Inferior parietal cortex (tissue), 1 donor: ENCODE measurements around the gene BRF1.

Source experiments
- DNase-seq: peaks from one replicate; pipeline ENCODE4 v3.0.0-alpha.2; 2016; ENCODE audit errors: extremely low spot score

BRF1 gene

GRCh38 chr14:105193916-105194782, 106.7 kb downstream of the BRF1 start:
- DNase-seq = no peak

- no peak for DNase-seq
Measured at GRCh38 chr14:105192866-105193731, 107.7 kb downstream of the BRF1 start.

DNA sequence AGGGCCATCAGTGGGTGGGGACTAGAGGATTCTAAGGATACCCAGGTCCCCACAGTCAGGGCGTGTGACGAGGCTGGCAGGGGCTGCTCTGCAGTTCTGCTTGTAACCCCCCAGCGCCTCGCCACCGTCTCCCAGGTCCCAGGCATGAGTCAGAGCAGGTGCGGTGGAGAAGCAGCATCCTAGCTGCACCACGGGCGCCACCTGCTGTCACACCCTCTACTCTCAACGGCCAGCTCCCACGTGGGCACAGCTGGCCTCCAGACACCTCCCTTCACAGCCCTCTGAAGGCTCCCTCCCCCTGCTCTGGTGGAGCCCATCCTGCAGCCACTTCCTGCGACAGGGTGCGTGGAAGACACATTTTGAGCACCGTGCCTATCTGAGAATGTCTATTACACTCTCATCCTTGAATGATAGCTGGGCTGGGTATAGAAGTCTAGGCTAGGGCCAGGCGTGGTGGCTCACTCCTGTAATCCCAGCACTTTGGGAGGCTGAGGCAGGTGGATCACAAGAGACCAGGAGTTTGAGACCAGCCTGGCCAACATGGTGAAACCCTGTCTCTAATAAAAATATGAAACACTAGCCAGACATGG, 112.8 kb downstream of the BRF1 start:
- DNase-seq = no peak

- no peak for DNase-seq
Measured at GRCh38 chr14:105187116-105187515, 113.7 kb downstream of the BRF1 start.

- DNase-seq = no peak
Measured at GRCh38 chr14:105185973-105186372, 114.8 kb downstream of the BRF1 start.

DNA sequence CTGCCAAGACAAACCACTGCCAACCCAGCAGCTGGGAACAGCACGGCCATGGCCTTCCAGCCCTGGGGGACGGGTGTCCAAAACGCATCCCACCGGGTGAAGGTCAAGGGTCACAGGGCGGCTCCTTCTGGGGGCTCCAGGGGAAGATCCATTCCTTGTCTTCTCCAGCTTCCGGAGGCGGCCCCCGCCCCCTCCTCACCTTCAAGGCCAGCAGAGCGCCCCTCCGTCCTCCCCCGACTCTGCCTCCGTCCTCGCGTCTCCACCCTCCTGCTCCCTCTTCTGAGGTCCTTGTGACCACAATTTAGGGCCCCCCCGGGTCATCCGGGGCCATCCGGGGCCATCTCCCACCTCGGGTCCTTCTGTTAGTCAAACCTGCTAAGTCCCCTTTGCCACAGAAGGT, 115.8 kb downstream of the BRF1 start:
- DNase-seq = no peak

GRCh38 chr14:105184461-105184860, 116.3 kb downstream of the BRF1 start:
- no peak for DNase-seq

DNA sequence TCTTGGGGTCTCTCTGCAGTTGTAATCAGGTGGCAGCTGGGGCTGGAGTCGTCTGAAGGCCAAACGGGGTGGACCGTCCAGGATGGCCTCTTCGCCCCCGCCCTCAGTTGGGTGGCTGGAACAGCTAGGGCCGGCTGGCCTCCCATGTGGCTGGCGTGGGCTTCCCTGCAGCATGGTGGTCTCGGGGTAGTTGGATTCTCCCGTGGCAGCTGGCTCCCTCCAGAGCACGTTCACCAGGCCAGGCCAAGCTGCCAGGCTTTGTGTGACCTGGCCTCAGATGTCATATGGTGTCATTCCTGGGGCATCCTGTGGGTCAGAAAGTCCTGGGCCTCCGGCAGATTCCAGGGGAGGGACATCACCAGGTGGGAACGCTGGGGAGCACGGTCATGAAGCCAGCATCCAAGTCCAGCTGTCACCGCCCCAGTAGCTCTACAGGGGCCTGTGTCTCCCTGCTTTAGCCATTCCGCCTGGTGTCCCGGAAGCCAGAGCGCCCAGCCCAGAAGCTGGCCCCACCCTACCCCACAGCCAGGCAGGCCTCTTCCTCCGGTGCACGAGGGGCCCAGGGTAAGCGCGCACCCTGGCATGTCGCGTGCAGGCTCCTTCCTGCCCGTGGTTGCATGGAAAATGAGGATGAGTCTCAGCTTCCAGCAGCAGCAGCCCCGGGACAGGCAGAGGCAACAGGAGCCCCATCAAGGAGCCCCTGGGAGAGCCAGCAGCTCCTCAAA, 118.3 kb downstream of the BRF1 start:
- DNase-seq = no peak

DNA sequence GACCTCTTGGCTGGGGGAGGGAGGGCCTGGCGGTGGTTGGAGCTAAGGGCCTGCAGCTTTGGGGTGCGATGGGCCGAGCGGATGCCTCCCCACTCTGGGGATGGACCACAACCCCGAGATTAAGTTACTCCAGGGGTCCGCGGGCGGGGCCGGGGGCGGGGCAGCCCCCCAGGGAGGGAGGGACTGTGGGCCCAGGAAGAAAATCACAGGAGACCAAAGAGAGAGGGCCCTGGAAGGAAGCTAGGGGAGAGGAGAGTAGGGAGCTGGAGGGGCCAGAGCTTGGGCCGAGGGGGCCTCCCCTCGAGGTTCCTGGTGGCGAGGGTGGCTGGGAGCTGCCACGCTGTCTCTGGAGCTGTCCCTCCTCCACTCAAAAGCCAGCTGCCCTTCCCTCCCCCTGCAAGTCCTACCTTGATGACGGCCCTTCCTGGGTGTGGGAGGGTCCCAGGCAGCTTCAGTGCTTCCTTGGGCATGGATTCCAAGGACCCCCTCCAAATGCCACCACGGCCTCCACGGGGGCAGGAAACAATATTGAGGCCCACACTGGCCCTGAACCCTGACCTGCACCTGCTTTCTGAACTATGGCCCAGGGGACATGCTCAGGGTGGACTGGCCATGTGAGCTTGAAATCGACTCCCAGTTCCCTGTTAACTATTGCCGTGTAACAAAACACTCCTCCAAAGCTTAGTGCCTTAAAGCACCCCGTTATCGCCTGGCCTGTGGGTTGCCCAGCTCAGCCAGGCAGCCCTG, 119.1 kb downstream of the BRF1 start:
- no peak for DNase-seq

DNA sequence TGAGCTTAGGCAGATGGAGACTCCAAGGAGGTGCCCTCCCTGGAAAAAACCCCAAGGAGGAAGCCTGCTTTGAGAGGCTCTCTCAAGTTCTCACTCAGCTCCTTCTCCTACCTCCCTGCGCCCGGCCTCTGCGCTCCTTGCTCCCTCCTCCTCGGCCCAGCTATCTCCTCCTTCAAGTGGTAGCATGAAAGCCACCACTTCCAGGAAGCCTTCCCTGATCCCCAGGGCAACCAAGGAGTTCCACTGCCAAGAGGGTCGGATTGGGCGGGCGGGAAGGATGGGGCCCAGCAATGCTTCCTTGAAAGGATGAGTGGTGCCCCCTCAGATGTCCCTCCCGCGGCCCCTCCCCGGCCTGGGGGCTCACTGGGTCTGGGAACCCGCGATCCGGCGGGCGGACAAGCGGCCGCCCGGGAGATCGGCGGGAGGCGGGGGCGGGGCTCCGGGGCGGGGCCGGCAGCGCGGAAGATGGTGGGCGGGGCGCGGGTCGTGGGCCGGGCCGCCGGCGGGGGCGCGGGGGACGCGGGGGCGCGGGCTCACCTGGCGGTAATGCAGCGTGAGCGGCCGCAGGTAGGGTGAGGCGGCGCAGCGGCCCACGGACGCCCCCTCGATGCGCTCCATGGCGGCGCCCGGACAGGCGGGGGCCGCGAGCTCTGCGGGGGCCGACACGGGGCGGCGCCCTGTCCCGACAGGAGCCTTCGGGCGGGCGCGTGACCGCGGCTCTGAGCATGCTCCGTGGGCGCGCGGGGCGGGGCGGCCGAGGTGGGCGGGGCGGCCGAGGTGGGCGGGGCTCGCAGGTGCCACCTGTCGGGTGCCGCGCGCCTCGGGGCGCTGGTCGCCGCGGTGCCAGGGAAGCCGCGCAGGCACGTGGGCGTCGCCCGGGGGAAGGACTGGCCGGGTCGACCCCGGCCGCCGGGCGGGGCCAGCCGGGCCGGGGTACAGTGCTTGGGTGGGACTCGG, 119.9 kb downstream of the BRF1 start, which contains the start of gene NUDT14:
NUDT14 (minus strand) TSS at position 721 of the 957 bp plus-strand sequence; CDS start at position 618, 103 bp downstream.
- no peak for DNase-seq

- no peak for DNase-seq
Measured at GRCh38 chr14:105179191-105179590, 121.6 kb downstream of the BRF1 start.

DNA sequence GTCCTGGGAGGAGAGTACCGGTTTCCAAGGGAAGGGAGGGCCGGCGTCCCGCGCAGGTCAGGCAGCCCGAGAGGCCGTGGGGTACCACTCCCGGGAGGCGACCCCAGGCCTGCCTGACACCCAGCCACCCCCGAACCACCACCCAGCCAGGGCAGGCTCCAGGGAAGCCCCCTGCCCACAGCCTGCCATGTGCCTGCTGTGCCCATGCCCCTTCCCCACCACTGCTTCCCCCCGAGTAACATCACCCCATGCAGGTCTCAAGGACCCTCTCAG, 122.0 kb downstream of the BRF1 start:
- DNase-seq = no peak

GRCh38 chr14:105178069-105178867, 122.5 kb downstream of the BRF1 start:
- no peak for DNase-seq

DNA sequence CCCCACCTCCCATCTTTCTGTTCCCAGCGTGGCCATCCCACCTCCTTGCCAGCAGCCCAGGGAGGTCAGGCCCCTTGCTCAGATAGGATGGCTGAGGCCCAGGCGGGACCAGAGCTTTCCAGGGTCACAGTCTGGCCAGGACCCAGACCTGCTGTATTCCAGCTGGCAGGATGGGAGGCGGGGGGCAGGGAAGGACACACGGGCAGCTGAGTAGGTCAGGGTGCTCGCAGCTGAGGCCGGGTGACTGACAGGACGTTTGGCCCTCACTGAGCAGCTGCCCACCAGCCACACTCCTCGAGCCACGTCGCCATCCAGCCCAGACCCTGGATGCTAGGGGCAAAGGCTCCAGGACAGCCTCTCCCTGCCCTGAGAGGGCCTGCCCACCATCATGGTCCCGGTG, 123.7 kb downstream of the BRF1 start:
- DNase-seq = no peak

DNA sequence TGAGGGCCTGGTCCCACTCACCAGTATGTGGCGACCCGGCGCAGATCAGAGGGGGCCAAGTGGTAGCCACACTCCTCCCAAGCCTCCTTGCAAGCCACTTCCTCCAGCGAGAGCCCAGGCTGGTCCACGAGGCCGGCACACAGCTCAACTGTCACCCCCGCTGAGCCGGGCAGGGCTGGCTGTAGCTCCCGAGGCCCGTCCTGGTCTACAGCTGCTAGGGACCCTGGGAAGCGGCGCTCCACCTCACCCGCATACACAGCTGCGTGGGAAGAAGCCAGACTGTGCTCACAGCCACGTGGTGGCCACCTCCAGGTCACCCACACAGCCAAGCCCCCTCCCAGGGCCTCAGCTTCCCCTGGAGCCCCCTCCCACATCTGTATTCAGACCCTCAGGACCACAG, 124.3 kb downstream of the BRF1 start:
- no peak for DNase-seq

DNA sequence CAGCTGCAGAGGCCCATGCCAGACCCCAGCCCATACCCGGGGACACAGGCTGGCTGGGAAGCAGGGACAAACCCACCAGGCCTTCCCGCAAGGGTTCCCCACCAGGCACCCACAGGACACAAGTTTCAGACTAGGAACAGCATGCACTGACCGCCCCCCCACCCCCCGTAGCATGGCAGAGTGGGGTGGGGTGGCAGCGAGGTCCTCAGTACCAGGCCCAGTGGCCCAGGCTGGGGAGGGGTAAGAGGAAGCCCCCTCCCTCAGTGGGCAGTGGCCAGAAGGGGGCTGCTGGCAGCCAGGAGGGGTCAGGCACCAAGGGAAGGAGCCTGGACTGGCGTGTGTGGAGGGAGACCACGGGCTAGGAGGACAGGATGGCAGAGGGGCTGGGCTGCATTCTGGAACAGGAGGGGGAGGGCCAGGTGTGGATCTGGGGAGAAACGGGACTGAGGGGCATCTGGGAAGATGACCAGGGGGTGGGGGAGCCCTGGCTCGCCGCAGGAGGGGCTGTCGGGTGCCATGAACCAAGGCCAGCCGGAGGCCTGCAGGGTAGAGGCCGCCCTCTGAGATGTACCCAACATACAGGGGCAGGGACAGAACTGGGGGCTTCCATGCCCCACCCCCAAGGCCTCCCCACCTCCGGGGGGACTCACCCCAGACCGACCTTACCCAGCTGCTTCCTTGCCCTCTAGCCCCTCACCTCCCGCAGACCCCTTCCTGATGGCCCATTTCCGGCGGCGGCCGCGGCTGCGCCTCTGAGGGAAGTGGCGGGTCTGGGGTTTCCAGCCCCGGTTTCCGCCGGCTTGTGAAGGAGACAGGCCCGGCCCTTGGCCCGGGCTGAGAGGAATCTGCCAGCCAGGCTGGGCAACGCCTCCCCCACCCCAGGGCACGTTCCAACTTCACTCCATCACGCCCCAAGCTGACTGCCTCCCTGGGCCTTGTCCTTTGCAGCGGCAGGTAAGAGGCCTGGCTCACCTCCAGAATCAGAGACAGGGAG, 126.6 kb downstream of the BRF1 start:
- no peak for DNase-seq

DNA sequence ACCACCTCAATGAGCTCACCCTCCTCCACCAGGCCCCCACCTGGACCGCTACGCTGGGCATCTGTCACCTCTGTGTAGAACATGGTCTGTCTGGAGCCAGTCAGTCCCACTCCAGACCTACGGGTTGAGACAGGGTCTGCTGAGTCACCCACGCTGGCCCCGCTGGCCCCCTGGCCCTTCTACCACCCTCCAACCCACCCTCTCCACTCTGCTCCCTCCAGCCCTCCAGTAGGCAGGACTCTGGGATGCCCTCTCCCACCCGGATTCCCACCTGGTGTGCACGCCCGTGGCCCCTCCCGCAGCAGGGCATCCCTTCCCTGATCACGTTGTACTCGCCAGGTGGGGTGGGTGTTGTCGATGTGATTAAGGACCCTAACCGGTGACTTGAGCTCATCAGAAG, 127.7 kb downstream of the BRF1 start:
- no peak for DNase-seq

DNA sequence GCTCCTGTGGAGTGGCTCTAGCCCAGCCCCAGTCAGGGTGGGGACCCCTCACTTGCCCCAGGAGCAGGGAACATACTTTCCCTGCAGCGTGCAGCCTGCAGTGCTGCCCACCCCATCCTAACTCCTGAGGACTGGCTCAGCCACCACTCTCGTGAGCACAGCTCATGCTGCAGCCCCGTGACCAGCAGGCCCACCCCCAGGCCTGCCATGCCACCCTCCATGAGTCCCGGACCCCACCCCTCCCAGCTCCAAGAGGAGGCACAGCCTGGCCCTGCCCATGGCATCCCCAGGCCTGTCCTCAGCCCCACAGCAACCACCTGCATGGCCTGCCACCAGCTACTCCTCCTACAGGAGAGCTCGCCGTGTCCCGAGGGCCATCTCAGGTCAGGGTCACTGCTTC, 128.3 kb downstream of the BRF1 start:
- DNase-seq = no peak
